A549 (cell line): Measurements from ENCODE around the gene MAP9. TPM values are rescaled to one million over a fixed set of nuclear protein-coding genes. Genes with fewer than 3 reads are reported as not detected.

Experiments used
- ATAC-seq, 2 experiments: fragments of 200-7000 bp in 1 of 2; fragments of >200 bp in 1 of 2; cut with Nextera tagmentation in 1 of 2; cut with Tn5 transposase in 1 of 2; 3 replicates each; pipeline versions ENCODE4 v1.8.0 to v1.9.1; 2018 to 2020; ENCODE audit warnings: mild to moderate bottlenecking in 1 of 2, moderate library complexity in 1 of 2
- CTCF ChIA-PET: fragments of 300-600 bp; sonication (Branson Sonifier 250); formaldehyde crosslinking; extraction: SDS; loops from one replicate; lab custom pipeline; 2021; ENCODE audit warnings: antibody characterized with exemption, inconsistent platforms; lab: Yijun Ruan, JAX
- POLR2A ChIA-PET: fragments of 350-600 bp; formaldehyde crosslinking; extraction: SDS; loops from one replicate; lab custom pipeline; 2021; ENCODE audit warnings: antibody characterized with exemption, inconsistent platforms; lab: Yijun Ruan, JAX
- DNase-seq, 2 experiments: peaks; one replicate each; pipeline versions ENCODE4 v3.0.0 to v3.0.0-alpha.2; 2011 to 2016; ENCODE audit warnings: low read depth in 1 of 2, low spot score in 1 of 2
- FAIRE-seq: peaks from 2 replicates; lab custom pipeline; 2011; peaks lifted over from hg19 to GRCh38; lab: Jason Lieb, UNC
- H3K27ac ChIP-seq, 2 experiments: fragments of >200 bp; sonication (Bioruptor Twin); formaldehyde crosslinking; 3 replicates each; pipeline ENCODE4 v1.5.1; 2016 to 2017
- H3K4me1 ChIP-seq: fragments of >200 bp; sonication (Bioruptor Twin); formaldehyde crosslinking; 3 replicates; pipeline ENCODE4 v1.6.1; 2016
- H3K4me2 ChIP-seq: fragments of >200 bp; sonication (Bioruptor Twin); formaldehyde crosslinking; 3 replicates; pipeline ENCODE4 v1.6.1; 2016
- H3K4me3 ChIP-seq: fragments of >200 bp; sonication (Bioruptor Twin); formaldehyde crosslinking; 3 replicates; pipeline ENCODE4 v1.5.1; 2016
- H3K9me3 ChIP-seq: fragments of >200 bp; sonication (Bioruptor Twin); formaldehyde crosslinking; 3 replicates; pipeline ENCODE4 v1.6.1; 2016
- CBX2 ChIP-seq: fragments of 200-600 bp; sonication (generic); IDR thresholded peaks from 2 replicates; pipeline ENCODE4 v1.6.1; 2016; ENCODE audit warnings: low read depth, mild to moderate bottlenecking, borderline replicate concordance
- CBX8 ChIP-seq: fragments of 200-600 bp; sonication (generic); IDR thresholded peaks from 2 replicates; pipeline ENCODE4 v1.6.1; 2016
- CEBPB ChIP-seq, 2 experiments: fragments of >200 bp in 1 of 2; sonication (Bioruptor Twin) in 1 of 2; formaldehyde crosslinking in 1 of 2; IDR thresholded peaks; 2 replicates each; pipeline ENCODE4 v1.6.1; 2012 to 2016
- CHD2 ChIP-seq: fragments of 150-350 bp; IDR thresholded peaks from 2 replicates; pipeline ENCODE4 v1.6.1; 2014; ENCODE audit warnings: low read length; ENCODE audit not compliant: partially characterized antibody
- CHD4 ChIP-seq: fragments of 200-600 bp; sonication (generic); IDR thresholded peaks from 2 replicates; pipeline ENCODE4 v1.6.1; 2016; ENCODE audit warnings: antibody characterized with exemption, mild to moderate bottlenecking, borderline replicate concordance
- EHF ChIP-seq: fragments of 250-450 bp; sonication (Bioruptor Pico); IDR thresholded peaks from 2 replicates; pipeline ENCODE4 v1.5.0; 2020; ENCODE audit warnings: mild to moderate bottlenecking
- EHMT2 ChIP-seq: fragments of 200-600 bp; sonication (generic); IDR thresholded peaks from 2 replicates; pipeline ENCODE4 v1.6.1; 2016; ENCODE audit warnings: antibody characterized with exemption, low read depth, mild to moderate bottlenecking, moderate library complexity
- FOSL2 ChIP-seq, 2 experiments: fragments of 450-650 bp in 1 of 2; fragments of >200 bp in 1 of 2; sonication (Bioruptor Twin) in 1 of 2; formaldehyde crosslinking; IDR thresholded peaks; 2 replicates each; pipeline versions ENCODE4 v1.5.0 to v1.6.1; 2016 to 2020; ENCODE audit warnings: mild to moderate bottlenecking in 1 of 2, moderate library complexity in 1 of 2
- HEYL ChIP-seq: fragments of 250-450 bp; sonication (Bioruptor Pico); IDR thresholded peaks from 2 replicates; pipeline ENCODE4 v1.8.0; 2021; ENCODE audit warnings: mild to moderate bottlenecking, moderate library complexity
- HOXB13 ChIP-seq: fragments of 250-450 bp; sonication (Bioruptor Pico); IDR thresholded peaks from 2 replicates; pipeline ENCODE4 v1.5.0; 2020; ENCODE audit warnings: low read depth, mild to moderate bottlenecking, moderate library complexity
- HOXB5 ChIP-seq: fragments of 250-450 bp; sonication (Bioruptor Pico); IDR thresholded peaks from 2 replicates; pipeline ENCODE4 v1.5.0; 2020; ENCODE audit warnings: mild to moderate bottlenecking, moderate library complexity
- MAFK ChIP-seq: fragments of 450-650 bp; IDR thresholded peaks from 2 replicates; pipeline ENCODE4 v1.6.1; 2014; ENCODE audit not compliant: partially characterized antibody
- NR3C1 ChIP-seq: fragments of >200 bp; sonication (Bioruptor Twin); formaldehyde crosslinking; IDR thresholded peaks from 3 replicates; pipeline ENCODE4 v1.6.1; 2017
- POLR2A ChIP-seq: IDR thresholded peaks from 2 replicates; pipeline ENCODE4 v1.6.1; 2012; ENCODE audit warnings: mild to moderate bottlenecking, low read length
- RAD21 ChIP-seq, 2 experiments: fragments of >200 bp in 1 of 2; sonication (Bioruptor Twin) in 1 of 2; formaldehyde crosslinking in 1 of 2; IDR thresholded peaks in 1 of 2; conservative IDR thresholded peaks in 1 of 2; 2 replicates in 1 of 2; 3 replicates in 1 of 2; pipeline ENCODE4 v1.6.1; 2012 to 2018; ENCODE audit warnings: inconsistent platforms in 1 of 2
- RCOR1 ChIP-seq: fragments of 150-350 bp; IDR thresholded peaks from 2 replicates; pipeline ENCODE4 v1.6.1; 2014; ENCODE audit warnings: antibody characterized with exemption, low read length, low read depth
- RFX5 ChIP-seq: fragments of 450-650 bp; IDR thresholded peaks from 2 replicates; pipeline ENCODE4 v1.7.1; 2014; ENCODE audit warnings: antibody characterized with exemption, mild to moderate bottlenecking, moderate library complexity
- SMC3 ChIP-seq: fragments of >200 bp; sonication (Bioruptor Twin); formaldehyde crosslinking; IDR thresholded peaks from 3 replicates; pipeline ENCODE4 v1.6.1; 2018; ENCODE audit warnings: inconsistent platforms
- SREBF2 ChIP-seq: fragments of 450-650 bp; IDR thresholded peaks from 2 replicates; pipeline ENCODE4 v1.6.1; 2014; ENCODE audit warnings: mild to moderate bottlenecking, moderate library complexity
- ZNF302 ChIP-seq: fragments of 250-450 bp; sonication (Bioruptor Pico); IDR thresholded peaks from 2 replicates; pipeline ENCODE4 v1.9.0; 2021; ENCODE audit warnings: inconsistent platforms, mild to moderate bottlenecking, moderate library complexity
- WGBS: methylation state at CpG from one replicate; pipeline ENCODE4 v1.1.6; 2017; ENCODE audit errors: missing lambda C conversion rate; 5-methylcytosine and 5-hydroxymethylcytosine counted together
- polyA plus RNA-seq, 4 experiments: library from polyadenylated mRNA; depleted of rRNA in 3 of 4; stranded (reverse); fragments of >200 nt; fragmentation: RNase III in 1 of 4; extraction: RNeasy Plus Mini Kit Qiagen cat#74134 plus additional on column Dnase treatment in 1 of 4; gene quantifications; 2 replicates in 3 of 4; 3 replicates in 1 of 4; pipeline ENCODE4 v1.2.3, GENCODE V29; 2011 to 2017
- TF ChIP-seq, protein P1 (sequence below): fragments of >200 bp; sonication (Bioruptor Twin); formaldehyde crosslinking; IDR thresholded peaks from 3 replicates; pipeline ENCODE4 v1.5.1; 2016
- TF ChIP-seq, protein P2 (sequence below): fragments of 150-350 bp; IDR thresholded peaks from 2 replicates; pipeline ENCODE4 v1.6.1; 2014; ENCODE audit warnings: low read depth, mild to moderate bottlenecking, low read length
- TF ChIP-seq, protein P3 (sequence below): IDR thresholded peaks from 2 replicates; pipeline ENCODE4 v1.6.1; 2012

The MAP9 gene
- polyA plus RNA-seq, 2 of the 4 experiments (the other 2 are of a cell fraction) = 8.2 to 18.1 TPM

DNA sequence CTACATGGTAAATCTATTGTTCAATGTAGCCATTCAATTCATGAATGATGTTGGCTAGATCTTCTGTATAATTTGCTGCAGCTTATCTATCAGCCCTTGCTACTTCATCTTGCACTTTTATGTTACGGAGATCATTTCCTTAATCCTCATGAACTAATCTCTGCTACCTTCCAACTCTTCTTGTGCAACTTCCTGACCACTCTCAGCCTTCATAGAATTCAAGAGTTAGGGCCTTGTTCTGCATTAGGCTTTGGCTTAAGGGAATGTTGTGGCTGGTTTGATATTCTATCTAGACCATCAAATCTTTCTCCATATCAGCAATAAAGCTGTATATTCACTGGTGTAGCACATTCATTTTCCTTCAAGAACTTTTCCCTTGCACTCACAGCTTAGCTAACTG, 36.7 kb upstream of the MAP9 start (continued):
- TF ChIP-seq, protein P1, sequence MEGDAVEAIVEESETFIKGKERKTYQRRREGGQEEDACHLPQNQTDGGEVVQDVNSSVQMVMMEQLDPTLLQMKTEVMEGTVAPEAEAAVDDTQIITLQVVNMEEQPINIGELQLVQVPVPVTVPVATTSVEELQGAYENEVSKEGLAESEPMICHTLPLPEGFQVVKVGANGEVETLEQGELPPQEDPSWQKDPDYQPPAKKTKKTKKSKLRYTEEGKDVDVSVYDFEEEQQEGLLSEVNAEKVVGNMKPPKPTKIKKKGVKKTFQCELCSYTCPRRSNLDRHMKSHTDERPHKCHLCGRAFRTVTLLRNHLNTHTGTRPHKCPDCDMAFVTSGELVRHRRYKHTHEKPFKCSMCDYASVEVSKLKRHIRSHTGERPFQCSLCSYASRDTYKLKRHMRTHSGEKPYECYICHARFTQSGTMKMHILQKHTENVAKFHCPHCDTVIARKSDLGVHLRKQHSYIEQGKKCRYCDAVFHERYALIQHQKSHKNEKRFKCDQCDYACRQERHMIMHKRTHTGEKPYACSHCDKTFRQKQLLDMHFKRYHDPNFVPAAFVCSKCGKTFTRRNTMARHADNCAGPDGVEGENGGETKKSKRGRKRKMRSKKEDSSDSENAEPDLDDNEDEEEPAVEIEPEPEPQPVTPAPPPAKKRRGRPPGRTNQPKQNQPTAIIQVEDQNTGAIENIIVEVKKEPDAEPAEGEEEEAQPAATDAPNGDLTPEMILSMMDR = no peak
- TF ChIP-seq, protein P2, sequence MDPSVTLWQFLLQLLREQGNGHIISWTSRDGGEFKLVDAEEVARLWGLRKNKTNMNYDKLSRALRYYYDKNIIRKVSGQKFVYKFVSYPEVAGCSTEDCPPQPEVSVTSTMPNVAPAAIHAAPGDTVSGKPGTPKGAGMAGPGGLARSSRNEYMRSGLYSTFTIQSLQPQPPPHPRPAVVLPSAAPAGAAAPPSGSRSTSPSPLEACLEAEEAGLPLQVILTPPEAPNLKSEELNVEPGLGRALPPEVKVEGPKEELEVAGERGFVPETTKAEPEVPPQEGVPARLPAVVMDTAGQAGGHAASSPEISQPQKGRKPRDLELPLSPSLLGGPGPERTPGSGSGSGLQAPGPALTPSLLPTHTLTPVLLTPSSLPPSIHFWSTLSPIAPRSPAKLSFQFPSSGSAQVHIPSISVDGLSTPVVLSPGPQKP = no peak
- TF ChIP-seq POLR2A (no peak), FOSL2 (IDR thresholded peaks at IDR 0.05) (no peak), FOSL2 (CRISPR knock-in tag; IDR thresholded peaks at IDR 0.05) (no peak), EHF (CRISPR knock-in tag) (no peak)

DNA sequence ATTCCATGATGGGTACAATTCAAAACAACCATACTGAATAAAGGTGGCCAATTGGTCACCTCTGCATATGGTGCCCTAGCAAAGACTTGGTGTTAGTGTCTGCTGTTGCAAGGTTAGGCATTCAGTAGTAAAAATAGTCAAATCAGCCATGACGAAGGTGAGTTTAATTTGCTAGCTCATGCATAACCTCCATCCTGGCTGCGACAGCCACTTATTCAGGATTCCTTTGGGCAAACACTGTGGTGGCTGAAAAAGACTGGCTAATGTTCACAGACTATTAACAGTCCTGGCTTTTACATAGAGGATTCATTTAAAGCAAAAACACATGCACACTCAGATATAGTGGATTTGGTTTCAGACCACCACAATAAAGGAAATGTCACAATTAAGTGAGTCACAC, 34.8 kb upstream of the MAP9 start:
- no peak for FAIRE-seq
- Histone ChIP-seq H3K4me1 (no peaks in the 10 kb centered on the region), H3K27ac (no peak overlapping the region), H3K9me3 (no peaks in the 10 kb centered on the region), H3K4me2 (no peak overlapping the region), H3K4me3 (no peak overlapping the region)
- no peak for ATAC-seq
- ChIA-PET POLR2A (no interaction called here), CTCF (no interaction called here)
- TF ChIP-seq RFX5 = no peak
- no peak for TF ChIP-seq CHD4
- TF ChIP-seq RAD21 (conservative IDR thresholded peaks at IDR 0.05 in 1 of 2, IDR thresholded peaks at IDR 0.05 in 1 of 2) = no peak
- no peak for TF ChIP-seq CBX2
- TF ChIP-seq SREBF2 = no peak
- 58% methylated on average over 2 of the region's 2 CpGs for WGBS
- DNase-seq = no peak

DNA sequence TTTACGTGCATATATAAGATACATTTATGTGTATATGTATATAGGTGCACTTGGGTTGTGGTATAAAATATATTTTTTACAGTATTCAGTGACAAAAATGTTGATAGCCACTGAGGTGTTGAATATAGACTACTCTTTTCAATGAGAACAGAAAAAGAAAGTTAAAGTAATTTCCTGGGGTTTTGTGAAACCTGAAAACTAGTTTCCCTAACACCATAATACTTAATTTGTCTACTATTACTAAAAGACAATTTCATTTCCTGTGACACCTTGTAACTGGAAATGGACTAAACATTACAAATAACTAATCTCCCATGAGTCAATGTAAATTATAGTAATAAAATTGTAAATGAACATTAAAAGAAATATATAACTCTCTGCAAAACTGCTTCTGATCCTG, 32.0 kb upstream of the MAP9 start:
- Histone ChIP-seq H3K4me1 (peaks cover 5% of the 10 kb centered on the region; the same call in 1 of the 3 replicates), H3K4me2 (no peak overlapping the region), H3K4me3 (no peak overlapping the region), H3K9me3 (no peaks in the 10 kb centered on the region), H3K27ac (no peak overlapping the region)
- ATAC-seq = no peak
- no peak for DNase-seq
- CTCF ChIA-PET = no interaction called here
- no peak for FAIRE-seq
- no peak for TF ChIP-seq HEYL (CRISPR knock-in tag)
- TF ChIP-seq MAFK = no peak
- no peak for TF ChIP-seq SMC3
- 19% methylated on average over 1 of the region's 1 CpG for WGBS
- POLR2A ChIA-PET = no interaction called here

DNA sequence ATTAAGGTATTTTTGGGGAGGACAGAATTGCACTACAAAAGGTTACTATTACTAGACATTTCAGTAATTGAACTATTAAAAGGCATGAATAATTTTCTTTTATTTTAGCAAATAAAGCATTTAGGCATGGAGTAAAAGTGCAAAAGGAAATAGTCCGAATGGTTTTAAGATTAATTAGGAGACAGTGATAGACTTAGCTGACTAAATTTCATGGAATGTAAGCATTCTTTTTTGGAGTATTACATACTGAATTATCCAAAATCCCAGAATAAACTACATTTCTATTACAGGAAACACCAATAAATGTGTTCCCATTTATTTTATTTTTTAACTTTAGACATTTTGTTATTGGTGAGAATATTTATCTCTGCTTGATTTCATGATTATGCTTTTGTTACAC, 30.7 kb upstream of the MAP9 start:
- H3K4me3 ChIP-seq = no peak overlapping the region
- FAIRE-seq = no peak
- H3K9me3 ChIP-seq = no peaks in the 10 kb centered on the region
- no peak for DNase-seq
- WGBS = 22% methylated on average over 1 of the region's 1 CpG
- TF ChIP-seq, protein P1 = no peak
- TF ChIP-seq, protein P3, sequence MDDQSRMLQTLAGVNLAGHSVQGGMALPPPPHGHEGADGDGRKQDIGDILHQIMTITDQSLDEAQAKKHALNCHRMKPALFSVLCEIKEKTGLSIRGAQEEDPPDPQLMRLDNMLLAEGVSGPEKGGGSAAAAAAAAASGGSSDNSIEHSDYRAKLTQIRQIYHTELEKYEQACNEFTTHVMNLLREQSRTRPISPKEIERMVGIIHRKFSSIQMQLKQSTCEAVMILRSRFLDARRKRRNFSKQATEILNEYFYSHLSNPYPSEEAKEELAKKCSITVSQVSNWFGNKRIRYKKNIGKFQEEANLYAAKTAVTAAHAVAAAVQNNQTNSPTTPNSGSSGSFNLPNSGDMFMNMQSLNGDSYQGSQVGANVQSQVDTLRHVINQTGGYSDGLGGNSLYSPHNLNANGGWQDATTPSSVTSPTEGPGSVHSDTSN = no peak
- TF ChIP-seq SREBF2 (no peak), HOXB13 (CRISPR knock-in tag) (no peak), ZNF302 (CRISPR knock-in tag) (no peak), RCOR1 (no peak), HOXB5 (CRISPR knock-in tag) (no peak), EHMT2 (no peak), CEBPB (IDR thresholded peaks at IDR 0.05) (no peak), CBX8 (no peak), SMC3 (no peak), NR3C1 (no peak), CHD2 (no peak)
- TF ChIP-seq, all 56 proteins: peak for 0
- POLR2A ChIA-PET = no interaction called here
- Histone ChIP-seq H3K4me2 (no peak overlapping the region), H3K27ac (no peak overlapping the region), H3K4me1 (peaks cover 13% of the 10 kb centered on the region; the same call in 1 of the 3 replicates)
- ATAC-seq = no peak
- CTCF ChIA-PET = no interaction called here
